GM21529 (cell line): Measurements from ENCODE around the gene MAP9.
"Not testable (repeated sequence)": the region's sequence is repeated elsewhere in the genome, so short reads cannot be mapped to it uniquely, and the experiment has no call there.

Experiments used
- ATAC-seq: cut with Tn5 transposase; IDR thresholded peaks from one replicate; pipeline ENCODE4 v1.9.1; 2021; ENCODE audit not compliant: unreplicated experiment

Gene MAP9

DNA sequence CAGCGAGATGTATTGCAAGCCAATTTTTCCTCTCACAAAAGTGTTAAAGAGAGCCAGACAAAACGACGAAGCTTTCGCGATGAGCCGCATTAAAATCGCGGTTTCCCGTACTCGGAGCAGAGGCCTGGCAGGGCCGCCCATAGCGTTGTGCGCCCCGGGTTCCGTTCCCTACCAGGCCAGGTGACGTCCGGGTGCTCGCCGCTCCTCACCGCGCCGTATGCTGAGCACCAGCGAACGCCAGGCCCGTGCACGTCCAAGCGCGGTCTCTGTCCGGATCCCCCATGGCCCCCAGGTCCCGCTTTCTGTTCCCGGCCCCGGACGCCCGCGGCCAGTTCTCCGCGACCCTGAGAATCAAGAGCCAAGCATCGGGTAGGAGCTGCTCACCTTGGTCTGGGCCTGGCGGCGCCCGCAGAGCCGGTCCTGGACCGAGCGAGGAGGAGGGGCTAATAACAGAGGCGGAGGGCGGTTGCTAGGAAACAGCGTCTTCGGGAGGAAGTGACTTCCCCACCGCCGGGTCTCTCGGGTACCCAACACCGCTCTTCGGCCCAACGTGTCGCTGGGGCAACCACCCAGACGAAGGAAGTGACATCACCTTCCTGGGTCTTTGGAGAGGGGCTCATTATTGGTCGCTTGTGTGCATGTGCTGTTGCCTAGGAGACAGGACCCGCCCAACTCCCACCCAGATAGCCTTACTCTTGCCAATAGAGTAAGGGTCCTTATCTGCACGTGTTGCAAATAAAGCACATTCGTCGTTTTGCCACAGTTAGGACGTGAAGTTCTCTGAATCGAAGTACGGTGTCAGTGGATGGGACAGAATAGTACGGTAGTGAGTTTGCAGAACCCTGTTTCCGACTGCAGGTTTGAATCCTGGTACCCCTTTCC lies at the start of gene MAP9:
MAP9 (minus strand) TSS at position 579 of the 882 bp plus-strand sequence. CDS start 1,115 bp downstream, outside the sequence.
- peak; percentile 97 for ATAC-seq

DNA sequence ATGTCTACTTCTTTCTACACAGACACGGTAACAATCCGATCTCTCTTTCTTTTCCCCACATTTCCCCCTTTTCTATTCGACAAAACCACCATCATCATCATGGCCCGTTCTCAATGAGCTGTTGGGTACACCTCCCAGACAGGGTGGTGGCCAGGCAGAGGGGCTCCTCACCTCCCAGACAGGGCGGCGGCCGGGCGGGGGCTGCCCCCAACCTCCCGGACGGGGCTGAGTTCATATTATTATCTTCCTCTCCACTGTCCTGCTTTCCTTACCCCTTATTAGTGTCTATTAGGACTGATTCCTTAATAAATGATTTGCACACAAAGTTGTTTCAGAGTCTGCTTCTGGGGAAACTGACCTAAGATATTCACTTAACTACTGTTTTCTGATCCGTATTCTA lies 48.0 kb upstream of the MAP9 start:
- not testable (repeated sequence) for ATAC-seq

DNA sequence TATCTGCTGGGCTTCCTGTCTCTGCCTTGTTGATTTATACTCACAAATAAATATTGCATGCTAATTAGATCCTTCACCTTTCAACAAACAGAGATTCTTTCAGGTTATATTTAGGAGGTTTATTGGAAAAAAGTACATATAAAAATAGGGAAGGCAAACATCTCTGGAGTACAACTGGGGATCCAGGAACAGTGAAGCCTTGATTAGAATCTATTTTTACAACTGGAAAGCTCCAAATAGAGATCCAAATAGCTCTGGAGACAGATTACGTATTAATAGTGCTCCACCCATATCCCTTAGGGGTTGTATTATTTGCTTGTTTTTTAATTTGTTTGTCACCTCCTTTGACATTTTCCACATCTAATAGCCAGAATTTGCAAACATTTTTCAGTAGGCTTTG lies 46.9 kb upstream of the MAP9 start:
- no peak for ATAC-seq

DNA sequence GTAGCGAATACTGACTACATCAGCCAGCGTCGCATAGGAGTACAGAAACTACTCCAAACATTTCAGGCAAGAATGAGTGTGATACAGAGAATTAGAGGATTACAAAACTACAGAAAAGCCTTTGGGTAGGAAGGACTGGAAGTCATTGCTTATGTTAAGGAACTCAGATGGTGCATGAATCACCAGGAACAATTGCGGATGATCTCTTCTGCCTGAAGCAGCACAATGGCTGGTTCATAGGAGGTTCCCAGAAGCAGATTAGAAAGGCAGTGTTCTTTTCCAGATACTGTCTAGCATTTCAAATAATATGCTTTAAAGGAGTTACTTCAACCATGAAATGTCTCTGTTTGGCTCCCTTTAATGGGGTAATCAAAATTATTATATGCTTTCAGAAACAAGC lies 42.5 kb upstream of the MAP9 start:
- ATAC-seq: no peak

DNA sequence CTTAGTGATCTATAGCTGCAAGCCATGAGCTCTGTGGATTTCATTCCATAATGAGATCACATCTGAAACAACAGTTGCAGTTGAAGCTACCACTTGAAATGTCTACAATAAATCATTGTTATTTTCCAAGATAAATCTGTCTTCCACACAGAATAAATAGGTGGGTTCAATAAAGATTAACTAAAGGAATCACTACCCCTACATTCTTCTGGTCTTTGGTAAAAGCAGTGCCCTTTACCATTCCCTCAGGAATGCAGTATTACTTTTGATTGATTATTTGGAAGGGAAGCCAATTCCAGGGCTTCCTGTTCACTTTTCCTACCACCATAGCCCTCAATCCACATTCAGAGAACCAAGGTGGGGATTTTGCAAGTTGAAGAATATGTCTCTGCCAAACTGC lies 38.9 kb upstream of the MAP9 start:
- no peak for ATAC-seq

DNA sequence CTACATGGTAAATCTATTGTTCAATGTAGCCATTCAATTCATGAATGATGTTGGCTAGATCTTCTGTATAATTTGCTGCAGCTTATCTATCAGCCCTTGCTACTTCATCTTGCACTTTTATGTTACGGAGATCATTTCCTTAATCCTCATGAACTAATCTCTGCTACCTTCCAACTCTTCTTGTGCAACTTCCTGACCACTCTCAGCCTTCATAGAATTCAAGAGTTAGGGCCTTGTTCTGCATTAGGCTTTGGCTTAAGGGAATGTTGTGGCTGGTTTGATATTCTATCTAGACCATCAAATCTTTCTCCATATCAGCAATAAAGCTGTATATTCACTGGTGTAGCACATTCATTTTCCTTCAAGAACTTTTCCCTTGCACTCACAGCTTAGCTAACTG lies 36.7 kb upstream of the MAP9 start:
- ATAC-seq: no peak

DNA sequence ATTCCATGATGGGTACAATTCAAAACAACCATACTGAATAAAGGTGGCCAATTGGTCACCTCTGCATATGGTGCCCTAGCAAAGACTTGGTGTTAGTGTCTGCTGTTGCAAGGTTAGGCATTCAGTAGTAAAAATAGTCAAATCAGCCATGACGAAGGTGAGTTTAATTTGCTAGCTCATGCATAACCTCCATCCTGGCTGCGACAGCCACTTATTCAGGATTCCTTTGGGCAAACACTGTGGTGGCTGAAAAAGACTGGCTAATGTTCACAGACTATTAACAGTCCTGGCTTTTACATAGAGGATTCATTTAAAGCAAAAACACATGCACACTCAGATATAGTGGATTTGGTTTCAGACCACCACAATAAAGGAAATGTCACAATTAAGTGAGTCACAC lies 34.8 kb upstream of the MAP9 start:
- no peak for ATAC-seq

DNA sequence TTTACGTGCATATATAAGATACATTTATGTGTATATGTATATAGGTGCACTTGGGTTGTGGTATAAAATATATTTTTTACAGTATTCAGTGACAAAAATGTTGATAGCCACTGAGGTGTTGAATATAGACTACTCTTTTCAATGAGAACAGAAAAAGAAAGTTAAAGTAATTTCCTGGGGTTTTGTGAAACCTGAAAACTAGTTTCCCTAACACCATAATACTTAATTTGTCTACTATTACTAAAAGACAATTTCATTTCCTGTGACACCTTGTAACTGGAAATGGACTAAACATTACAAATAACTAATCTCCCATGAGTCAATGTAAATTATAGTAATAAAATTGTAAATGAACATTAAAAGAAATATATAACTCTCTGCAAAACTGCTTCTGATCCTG lies 32.0 kb upstream of the MAP9 start:
- ATAC-seq: no peak

DNA sequence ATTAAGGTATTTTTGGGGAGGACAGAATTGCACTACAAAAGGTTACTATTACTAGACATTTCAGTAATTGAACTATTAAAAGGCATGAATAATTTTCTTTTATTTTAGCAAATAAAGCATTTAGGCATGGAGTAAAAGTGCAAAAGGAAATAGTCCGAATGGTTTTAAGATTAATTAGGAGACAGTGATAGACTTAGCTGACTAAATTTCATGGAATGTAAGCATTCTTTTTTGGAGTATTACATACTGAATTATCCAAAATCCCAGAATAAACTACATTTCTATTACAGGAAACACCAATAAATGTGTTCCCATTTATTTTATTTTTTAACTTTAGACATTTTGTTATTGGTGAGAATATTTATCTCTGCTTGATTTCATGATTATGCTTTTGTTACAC lies 30.7 kb upstream of the MAP9 start:
- no peak for ATAC-seq

DNA sequence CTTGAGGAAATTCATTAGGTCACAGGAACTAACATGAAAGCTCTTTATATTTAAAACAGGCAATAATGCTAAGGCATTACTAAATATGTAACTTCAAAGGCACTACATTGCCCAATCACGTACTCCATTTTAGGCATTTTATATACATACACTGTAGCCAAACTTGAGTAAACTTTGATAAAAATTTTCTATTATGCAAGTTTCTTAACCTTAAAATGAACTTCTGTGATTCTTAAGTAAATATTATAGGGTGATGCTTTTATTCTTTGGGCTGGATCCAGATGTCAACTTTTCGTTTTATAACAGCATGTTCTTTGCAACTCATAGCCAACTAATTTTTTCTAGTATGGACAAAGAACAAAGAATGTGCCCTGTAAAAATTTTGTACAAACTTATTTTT lies 28.3 kb upstream of the MAP9 start:
- no peak for ATAC-seq

DNA sequence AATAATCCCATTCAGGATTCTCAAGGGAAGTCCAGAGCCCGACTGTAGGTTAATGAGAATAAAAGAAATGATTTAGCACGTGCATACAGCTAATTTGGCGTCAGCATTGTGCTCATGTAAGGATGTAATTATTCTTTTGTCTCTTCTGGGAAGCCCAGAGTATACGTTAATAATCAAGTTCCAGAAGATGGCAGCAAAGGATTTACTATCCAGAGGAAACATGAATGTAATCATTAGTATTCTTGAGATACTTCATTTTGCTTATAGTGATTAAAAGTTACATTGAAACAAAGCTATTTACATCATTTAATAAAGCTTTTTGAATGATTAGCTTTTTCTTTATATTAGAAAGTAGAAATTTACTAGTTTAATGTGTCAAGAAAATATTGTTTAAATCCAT lies 27.1 kb upstream of the MAP9 start:
- no peak for ATAC-seq

DNA sequence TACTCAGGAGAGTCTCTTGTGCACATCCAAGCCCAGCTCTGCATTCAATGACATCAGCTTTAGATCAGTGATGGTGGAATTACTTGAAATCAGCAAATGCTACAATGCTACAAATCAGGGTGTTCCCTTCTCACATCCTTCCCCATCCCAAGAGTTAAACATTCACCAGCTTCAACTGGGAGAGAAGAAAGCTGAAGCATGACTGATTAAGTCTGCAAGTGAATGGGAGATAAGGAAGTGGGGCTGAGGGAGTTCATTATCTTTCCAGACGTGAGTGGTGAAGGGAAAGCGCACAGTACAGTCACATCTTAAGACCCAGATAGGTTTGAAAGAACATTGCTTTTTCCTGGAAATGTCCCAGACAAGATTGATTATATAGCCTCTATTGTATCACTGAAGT lies 26.2 kb upstream of the MAP9 start:
- ATAC-seq: no peak

DNA sequence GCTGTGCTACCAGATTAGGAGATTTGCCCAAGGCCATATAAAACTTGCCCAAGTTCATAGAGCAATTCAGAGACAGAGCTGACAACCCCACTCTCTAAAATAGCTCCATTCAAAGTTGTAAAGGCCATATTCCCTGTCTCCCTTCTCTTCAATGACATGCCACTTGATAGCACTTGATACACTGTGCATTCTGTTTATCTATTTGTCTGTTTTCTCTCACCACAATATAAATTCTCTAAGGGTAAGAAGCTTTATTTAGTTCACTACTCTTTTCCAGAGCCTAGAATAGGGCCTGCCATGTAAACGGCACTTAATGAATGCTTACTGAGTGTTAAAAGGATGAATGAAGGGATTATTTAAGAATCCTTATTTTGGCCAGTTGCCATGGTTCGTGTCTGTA lies 24.1 kb upstream of the MAP9 start:
- ATAC-seq: no peak

DNA sequence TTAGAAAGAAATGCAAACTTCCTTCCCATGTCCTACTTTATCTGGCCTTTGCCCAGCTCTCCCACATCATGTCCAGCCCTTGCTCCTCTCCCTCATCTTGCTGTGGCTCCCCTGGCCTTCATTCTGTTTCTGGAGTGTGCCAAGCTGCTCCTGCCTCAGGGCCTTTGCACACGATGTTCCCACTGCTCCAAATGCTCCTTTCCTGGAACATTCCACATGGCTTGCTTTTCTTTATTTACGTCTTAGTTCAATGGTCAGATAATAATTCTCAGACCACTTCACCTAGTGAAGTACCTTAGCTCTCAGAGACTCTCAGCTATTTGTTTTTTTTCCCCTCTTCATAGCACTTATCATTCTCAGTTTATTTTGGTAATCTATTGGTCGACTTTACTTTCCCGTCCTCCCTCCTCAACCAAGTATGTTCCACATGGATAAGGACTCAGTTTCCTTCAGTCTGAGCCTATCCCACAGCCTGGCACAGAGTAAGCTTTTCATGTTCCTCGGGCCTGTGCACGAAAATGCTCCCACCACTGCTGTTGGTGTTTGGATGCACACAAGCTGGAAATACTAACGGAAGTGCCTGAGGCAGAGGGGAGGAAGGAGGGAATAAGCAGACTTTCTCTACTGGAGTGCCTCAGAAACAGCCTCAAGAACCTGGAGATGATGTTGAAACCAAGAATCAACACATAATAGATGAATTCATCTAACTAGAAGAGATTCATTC lies 23.4 kb upstream of the MAP9 start:
- ATAC-seq: no peak

DNA sequence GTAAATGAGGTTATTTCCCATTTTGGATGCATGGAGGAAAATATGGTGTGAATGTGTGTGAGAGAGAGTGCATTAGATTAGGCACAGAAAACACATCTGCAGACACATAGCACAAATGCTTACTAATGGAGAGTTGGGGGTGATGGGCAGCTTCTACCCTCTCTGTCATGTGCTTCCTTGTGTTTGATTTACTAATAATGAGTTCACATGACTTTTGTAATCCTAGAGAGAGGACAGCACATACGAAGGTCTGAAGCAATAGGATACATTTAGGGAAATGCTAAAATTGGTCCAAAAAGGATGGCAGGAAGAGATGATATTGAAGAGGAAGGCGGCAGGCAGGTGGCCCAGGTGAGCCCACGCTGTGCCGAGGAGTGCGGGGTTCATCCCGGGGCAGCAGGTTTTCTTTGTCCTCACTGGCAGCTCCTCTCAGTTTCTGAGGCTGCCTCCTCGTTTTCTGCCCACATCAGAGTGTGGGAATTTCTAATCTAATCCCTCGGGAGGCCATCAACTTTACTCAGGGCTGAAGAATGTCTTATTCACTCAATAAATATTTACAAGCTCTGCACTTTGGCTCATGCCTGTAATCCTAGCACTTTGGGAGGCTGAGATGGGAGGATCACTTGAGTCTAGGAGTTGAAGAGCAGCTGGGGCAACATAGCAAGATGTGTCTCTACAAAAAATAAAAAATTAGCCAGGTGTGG lies 15.9 kb upstream of the MAP9 start:
- no peak for ATAC-seq

DNA sequence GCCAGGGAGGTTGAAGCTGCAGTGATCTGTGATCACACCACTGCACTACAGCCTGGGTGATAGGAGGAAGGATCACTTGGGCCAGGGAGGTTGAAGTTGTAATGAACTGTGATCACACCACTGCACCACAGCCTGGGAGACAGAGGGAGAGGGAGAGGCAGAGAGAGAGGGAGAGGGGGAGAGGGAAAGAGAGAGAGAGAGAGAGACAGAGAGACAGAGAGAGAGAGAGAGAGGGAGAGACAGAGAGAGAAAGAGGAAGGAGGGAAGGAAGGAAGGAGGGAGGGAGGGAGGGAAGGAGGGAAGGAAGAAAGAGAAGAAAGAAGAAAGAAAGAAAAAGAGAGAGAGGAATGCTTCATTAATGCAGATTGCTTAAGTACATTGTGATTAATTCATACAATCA lies 15.2 kb upstream of the MAP9 start:
- ATAC-seq: no peak

DNA sequence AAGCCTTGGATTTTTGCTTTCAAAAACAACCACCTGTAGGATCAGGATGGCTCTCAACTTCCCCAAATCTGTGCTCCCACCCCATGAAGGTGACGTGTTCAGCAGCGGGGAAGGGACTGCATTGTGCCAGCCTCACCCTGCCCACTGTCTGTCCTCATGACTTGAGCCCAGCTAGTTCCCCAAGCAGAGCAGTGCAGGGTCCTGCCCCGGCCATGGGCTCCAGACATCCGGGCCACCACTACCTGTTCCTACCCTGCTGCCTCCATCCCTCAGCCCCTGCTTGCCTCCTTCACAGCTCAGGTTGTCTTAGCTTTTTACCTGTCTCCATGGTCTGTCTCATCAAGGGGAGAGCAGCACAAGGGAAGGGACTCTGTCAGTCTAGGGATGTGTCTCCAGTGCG lies 11.4 kb upstream of the MAP9 start:
- no peak for ATAC-seq

DNA sequence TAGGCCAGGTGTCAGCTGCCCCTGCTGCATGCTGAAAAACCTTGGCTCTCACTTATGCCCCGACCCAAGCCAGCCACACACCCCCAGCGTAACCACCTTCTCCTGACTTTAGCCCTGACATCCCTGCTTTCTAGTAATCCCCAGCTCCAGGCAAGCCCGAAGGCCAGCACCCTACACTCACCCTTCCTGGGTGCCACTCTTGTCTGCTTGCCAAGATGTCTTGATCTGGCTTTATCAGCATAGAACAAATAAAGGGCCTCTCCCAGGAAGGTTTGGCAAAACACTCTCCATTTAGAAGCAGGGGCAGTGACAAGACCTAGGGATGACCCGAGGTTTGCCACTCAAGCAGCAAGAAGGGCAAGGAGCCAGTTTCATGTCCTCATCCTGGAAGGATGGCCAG lies 6.8 kb upstream of the MAP9 start:
- ATAC-seq: no peak

DNA sequence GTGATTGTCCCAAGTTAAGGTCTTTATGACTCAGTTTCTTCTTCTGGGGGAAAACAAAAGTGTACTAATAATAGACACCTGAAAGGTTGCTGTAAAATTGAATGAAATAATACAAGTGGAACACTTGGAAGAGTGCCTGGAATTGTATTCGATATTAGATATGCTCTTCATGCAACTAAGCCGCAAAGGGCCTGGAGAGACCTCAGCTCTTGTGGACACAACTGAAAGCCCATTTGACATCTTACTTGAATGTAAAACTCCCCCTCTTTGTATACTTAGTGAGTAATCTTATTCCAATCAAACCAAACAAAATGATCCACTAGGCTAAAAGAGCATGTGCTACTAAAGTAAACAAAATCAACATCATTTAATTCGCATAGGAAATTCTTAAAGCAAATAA lies 511 bp upstream of the MAP9 start:
- no peak for ATAC-seq

DNA sequence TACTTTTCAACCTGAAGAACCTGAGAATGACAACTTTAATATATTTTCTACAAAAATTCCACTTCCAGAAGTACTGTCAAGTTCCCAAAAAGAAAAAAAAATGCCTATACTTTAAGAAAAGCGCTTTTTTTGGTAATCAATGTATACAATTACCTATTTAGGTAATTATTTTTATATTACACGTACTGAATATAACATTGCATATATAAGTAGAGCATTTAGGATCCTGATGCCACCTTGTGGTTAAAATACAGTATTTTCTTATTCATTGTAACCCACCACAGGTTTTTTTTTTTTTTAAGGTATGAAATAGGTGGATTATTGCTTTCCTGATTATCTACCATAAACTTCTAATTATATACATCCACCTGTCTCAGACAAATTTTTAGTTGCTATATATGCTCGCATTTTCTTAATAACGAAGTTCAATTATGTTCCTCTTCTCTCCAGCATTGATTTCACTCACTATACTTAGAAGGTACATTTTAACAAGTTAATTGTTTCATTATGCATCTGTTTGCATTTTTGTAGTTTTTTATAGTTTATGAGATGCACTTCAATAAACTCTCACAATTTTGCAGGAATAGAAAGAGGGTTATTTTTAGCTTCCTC lies 5.2 kb downstream of the MAP9 start:
- ATAC-seq: peak; percentile 36

DNA sequence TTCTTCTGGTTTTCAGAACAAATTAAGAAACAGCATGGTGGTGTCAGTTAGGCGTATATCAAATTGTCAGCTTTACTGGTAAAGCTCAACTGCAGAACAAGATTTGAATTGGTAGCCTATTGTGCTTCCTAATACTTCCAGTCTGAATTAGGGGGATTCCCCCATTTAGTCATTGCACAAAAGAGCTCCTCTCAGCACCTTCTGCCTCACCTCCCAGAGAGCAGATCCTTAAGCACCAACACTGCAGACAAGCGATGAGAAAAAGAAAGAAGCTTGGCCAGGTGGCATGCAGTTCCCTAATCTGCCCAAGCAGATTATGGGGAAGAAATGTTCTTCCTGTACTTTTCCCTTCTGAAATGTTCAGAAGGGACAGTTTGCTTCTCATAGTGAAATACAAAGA lies 9.2 kb downstream of the MAP9 start:
- peak; percentile 62 for ATAC-seq
